GM23248 (cell line): ENCODE data around the gene DMRT1. TPM values are rescaled to one million over a fixed set of nuclear protein-coding genes. Genes with fewer than 3 reads are reported as not detected.
"Not testable (repeated sequence)": the region's sequence is repeated elsewhere in the genome, so short reads cannot be mapped to it uniquely, and the experiment has no call there.

Source experiments
- DNase-seq: peaks from one replicate; pipeline ENCODE4 v3.0.0-alpha.2; 2015
- H2AFZ ChIP-seq: fragments of 200-600 bp; sonication (generic); 2 replicates; pipeline ENCODE4 v1.6.1; 2016; ENCODE audit warnings: antibody characterized with exemption
- H3F3A ChIP-seq: fragments of 200-600 bp; sonication (generic); 2 replicates; pipeline ENCODE4 v1.6.1; 2016; ENCODE audit warnings: mild to moderate bottlenecking, antibody characterized with exemption, mixed run types; ENCODE audit not compliant: insufficient read depth
- H3K27ac ChIP-seq: fragments of 200-600 bp; sonication (generic); 2 replicates; pipeline ENCODE4 v1.5.1; 2016; ENCODE audit warnings: mild to moderate bottlenecking
- H3K27me3 ChIP-seq: fragments of 200-600 bp; sonication (generic); replicated peaks from 2 replicates; pipeline ENCODE4 v1.6.1; 2016; ENCODE audit warnings: mild to moderate bottlenecking; ENCODE audit not compliant: insufficient read depth
- H3K36me3 ChIP-seq: fragments of 200-600 bp; sonication (generic); 2 replicates; pipeline ENCODE4 v1.6.1; 2016; ENCODE audit warnings: low read depth, mild to moderate bottlenecking
- H3K4me1 ChIP-seq: fragments of 200-600 bp; sonication (generic); 2 replicates; pipeline ENCODE4 v1.6.1; 2016; ENCODE audit warnings: mild to moderate bottlenecking; ENCODE audit not compliant: insufficient read depth
- H3K4me2 ChIP-seq: fragments of 200-600 bp; sonication (generic); one replicate; pipeline ENCODE4 v1.6.1; 2016; ENCODE audit warnings: mild to moderate bottlenecking; ENCODE audit not compliant: unreplicated experiment
- H3K4me3 ChIP-seq: fragments of 200-600 bp; sonication (generic); 2 replicates; pipeline ENCODE4 v1.5.1; 2016; ENCODE audit warnings: mild to moderate bottlenecking
- H3K79me2 ChIP-seq: fragments of 200-600 bp; sonication (generic); 2 replicates; pipeline ENCODE4 v1.6.1; 2016; ENCODE audit warnings: mild to moderate bottlenecking; ENCODE audit not compliant: insufficient read depth
- H3K9ac ChIP-seq: fragments of 200-600 bp; sonication (generic); 2 replicates; pipeline ENCODE4 v1.6.1; 2016; ENCODE audit warnings: mild to moderate bottlenecking
- H3K9me2 ChIP-seq: fragments of 200-600 bp; sonication (generic); 2 replicates; pipeline ENCODE4 v1.6.1; 2016; ENCODE audit warnings: mixed run types, mild to moderate bottlenecking, moderate library complexity; ENCODE audit not compliant: insufficient read depth
- H3K9me3 ChIP-seq: fragments of 200-600 bp; sonication (generic); one replicate; pipeline ENCODE4 v1.6.1; 2017; ENCODE audit warnings: low read depth
- H4K20me1 ChIP-seq: fragments of 200-600 bp; sonication (generic); 2 replicates; pipeline ENCODE4 v1.6.0; 2016; ENCODE audit not compliant: insufficient read depth
- EZH2 ChIP-seq: fragments of 200-600 bp; sonication (generic); IDR thresholded peaks from 2 replicates; pipeline ENCODE4 v1.6.1; 2018; ENCODE audit warnings: antibody characterized with exemption, mild to moderate bottlenecking; ENCODE audit not compliant: insufficient read depth, poor library complexity, severe bottlenecking
- EZH2phosphoT487 ChIP-seq: fragments of 200-600 bp; sonication (generic); IDR thresholded peaks from 2 replicates; pipeline ENCODE4 v1.6.1; 2018; ENCODE audit warnings: antibody characterized with exemption, moderate library complexity, mild to moderate bottlenecking, low read depth; ENCODE audit not compliant: insufficient read depth
- WGBS, 2 experiments: methylation state at CpG; one replicate each; pipeline ENCODE4 v1.1.6; 2015 to 2017; ENCODE audit warnings: low lambda C conversion rate in 2 of 2, low coverage in 1 of 2; ENCODE audit errors: missing lambda C conversion rate in 2 of 2; 5-methylcytosine and 5-hydroxymethylcytosine counted together
- in situ Hi-C: fragments of 300-500 bp; cut with MboI; formaldehyde crosslinking; loops from 2 replicates; pipeline ENCODE4 v1.15.0; 2020
- polyA plus RNA-seq: library from polyadenylated mRNA; unstranded; fragments of >200 nt; fragmentation: Nextera tagmentation; extraction: Ambion mirVana; gene quantifications from 2 replicates; pipeline ENCODE4 v1.2.1, GENCODE V29; 2016
- total RNA-seq: library from RNA; depleted of rRNA; stranded (reverse); fragments of >200 nt; shearing (Covaris generic); gene quantifications from 2 replicates; pipeline ENCODE4 v1.2.3, GENCODE V29; 2014

DMRT1 gene
- total and polyA plus RNA-seq, 2 experiments from 2014 or later = not detected

DNA sequence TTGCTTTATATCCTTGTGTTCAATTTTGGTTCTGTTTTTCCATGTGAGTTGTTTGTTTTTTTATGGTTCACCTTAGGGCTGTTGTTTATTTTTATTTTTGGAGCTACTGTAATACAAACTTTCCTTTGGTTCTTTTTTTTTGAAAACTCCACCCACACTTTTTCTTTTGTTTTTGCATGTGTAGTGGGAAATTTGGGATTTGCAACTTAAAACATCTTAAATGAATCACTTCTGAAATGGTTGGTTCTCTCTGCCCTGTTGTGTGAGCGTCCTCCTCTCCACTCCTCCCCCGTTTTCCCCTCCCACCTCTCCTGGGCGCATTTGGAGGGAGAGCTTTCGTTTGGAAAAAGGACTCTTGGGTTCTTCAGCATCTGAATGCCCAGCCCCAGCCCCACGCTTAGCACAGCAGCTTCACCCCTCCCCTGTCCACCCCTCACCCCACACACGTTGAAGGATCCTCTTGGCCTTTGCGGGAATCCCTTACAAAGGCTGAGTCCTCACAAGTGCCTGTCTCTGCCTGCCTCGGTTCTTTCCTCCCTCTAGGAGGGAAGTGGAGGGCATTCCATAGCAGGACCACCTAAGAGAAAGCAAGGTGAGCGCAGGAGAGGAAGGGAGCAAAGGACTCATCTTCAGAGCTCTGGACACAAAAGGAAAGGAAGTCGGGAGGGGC lies 67.2 kb downstream of the DMRT1 start:
- in situ Hi-C loops = no loop called here
- Histone ChIP-seq H3K79me2 (no peaks in the 10 kb centered on the region), H3K4me3 (no peak overlapping the region), H3K9me2 (no peaks in the 10 kb centered on the region), H3F3A (no peaks in the 10 kb centered on the region), H3K4me1 (no peaks in the 10 kb centered on the region), H2AFZ (no peak overlapping the region), H4K20me1 (no peaks in the 10 kb centered on the region), H3K4me2 (no peak overlapping the region), H3K27me3 (peaks cover 41% of the 10 kb centered on the region), H3K27ac (no peak overlapping the region), H3K9me3 (no peaks in the 10 kb centered on the region), H3K9ac (no peak overlapping the region), H3K36me3 (no peaks in the 10 kb centered on the region)
- DNase-seq = no peak
- TF ChIP-seq EZH2 (no peak), EZH2phosphoT487 (no peak)
- 4 to 9% methylated on average over 9 to 10 of the region's 10 CpGs for WGBS, 2 experiments

DNA sequence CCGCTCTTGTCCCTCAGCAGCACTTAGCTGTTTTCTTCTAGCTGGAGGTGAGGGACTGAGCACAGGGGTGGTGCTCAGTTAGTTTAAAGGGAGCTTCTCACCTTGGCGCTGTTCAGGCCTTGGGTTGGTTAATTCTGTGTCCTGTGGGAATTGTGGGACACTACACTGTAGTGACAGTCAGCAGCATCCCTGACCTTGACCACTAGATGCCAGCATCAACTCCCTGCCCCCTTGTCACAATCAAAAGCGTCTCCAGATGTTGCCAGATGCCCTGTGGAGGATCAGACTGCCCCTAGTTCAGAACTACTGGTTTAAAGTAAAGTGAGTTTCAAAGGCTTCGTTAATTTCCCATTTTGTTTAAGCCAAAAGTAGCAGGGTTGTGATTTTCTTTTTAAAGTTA lies 69.5 kb downstream of the DMRT1 start:
- in situ Hi-C loops = no loop called here
- no peaks in the 10 kb centered on the region for H3F3A ChIP-seq

DNA sequence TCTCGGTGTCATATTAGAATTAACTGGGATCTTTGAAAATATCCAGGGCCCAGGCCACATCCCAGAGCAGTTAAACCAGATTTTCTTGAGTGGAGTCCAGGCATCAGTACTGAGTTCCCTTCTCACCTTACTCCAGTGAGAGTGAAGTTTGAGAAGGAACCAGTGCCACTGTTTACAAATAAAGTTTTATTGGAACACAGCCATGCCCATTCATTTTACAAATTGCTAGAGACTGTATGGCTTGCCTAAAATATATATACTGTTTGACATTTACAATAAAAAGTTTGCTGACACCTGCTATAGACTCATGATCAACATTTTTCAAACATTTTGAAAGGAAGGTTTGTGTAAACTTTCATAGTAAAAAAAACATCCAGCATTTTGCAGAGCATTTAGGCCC lies 71.3 kb downstream of the DMRT1 start:
- TF ChIP-seq EZH2phosphoT487 (no peak), EZH2 (no peak)
- peaks cover 17% of the 10 kb centered on the region for H3K27me3 ChIP-seq
- no peaks in the 10 kb centered on the region for H3K36me3 ChIP-seq
- 59 to 75% methylated on average over 1 of the region's 1 CpG for WGBS, 2 experiments
- H3K27ac ChIP-seq = no peak overlapping the region
- H2AFZ ChIP-seq = no peak overlapping the region
- H3K9me2 ChIP-seq = no peaks in the 10 kb centered on the region
- H3K4me2 ChIP-seq = no peak overlapping the region
- no peak overlapping the region for H3K9ac ChIP-seq
- in situ Hi-C loops = no loop called here
- H3F3A ChIP-seq = no peaks in the 10 kb centered on the region
- H3K9me3 ChIP-seq = no peaks in the 10 kb centered on the region
- H3K4me3 ChIP-seq = no peak overlapping the region
- H3K4me1 ChIP-seq = no peaks in the 10 kb centered on the region
- no peaks in the 10 kb centered on the region for H3K79me2 ChIP-seq
- DNase-seq = no peak
- H4K20me1 ChIP-seq = no peaks in the 10 kb centered on the region

More for the DNA sequence above, 69.5 kb downstream of the DMRT1 start:
- Histone ChIP-seq H3K27ac (no peak overlapping the region), H3K27me3 (peaks cover 28% of the 10 kb centered on the region), H3K9me2 (no peaks in the 10 kb centered on the region), H3K36me3 (no peaks in the 10 kb centered on the region), H3K4me2 (no peak overlapping the region), H3K9ac (no peak overlapping the region), H3K79me2 (no peaks in the 10 kb centered on the region), H3K9me3 (no peaks in the 10 kb centered on the region), H4K20me1 (no peaks in the 10 kb centered on the region), H2AFZ (no peak overlapping the region), H3K4me1 (no peaks in the 10 kb centered on the region), H3K4me3 (no peak overlapping the region)
- TF ChIP-seq EZH2 (no peak), EZH2phosphoT487 (no peak)
- DNase-seq = no peak
- 46 to 52% methylated on average over 4 of the region's 4 CpGs for WGBS, 2 experiments

DNA sequence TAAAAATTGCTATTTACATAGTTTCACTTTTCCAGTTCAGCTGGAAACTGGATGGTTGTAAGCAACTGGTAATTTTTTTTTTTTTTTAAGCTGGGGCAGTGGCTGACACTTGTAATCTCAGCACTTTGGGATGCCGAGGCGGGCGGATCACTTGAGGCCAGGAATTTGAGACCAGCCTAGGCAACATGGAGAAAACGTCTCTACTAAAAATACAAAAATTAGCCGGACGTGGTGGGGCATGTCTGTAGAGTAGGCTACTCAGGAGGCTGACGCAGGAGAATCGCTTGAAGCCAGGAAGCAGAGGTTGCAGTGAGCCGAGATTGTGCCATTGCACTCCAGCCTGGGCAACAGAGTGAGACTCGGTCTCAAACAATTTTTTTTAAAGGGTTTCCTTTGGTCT lies 72.0 kb downstream of the DMRT1 start:
- H3K9me2 ChIP-seq, H3K9me3 ChIP-seq, H3K79me2 ChIP-seq, H3K4me3 ChIP-seq, H3K9ac ChIP-seq, H3K4me2 ChIP-seq, H3K27ac ChIP-seq, H3K4me1 ChIP-seq, H3F3A ChIP-seq, H3K36me3 ChIP-seq, H2AFZ ChIP-seq, H4K20me1 ChIP-seq, DNase-seq, in situ Hi-C loops: not testable (repeated sequence)
- WGBS, 2 experiments = 48 to 59% methylated on average over 10 of the region's 10 CpGs
- H3K27me3 ChIP-seq = peaks cover 15% of the 10 kb centered on the region

DNA sequence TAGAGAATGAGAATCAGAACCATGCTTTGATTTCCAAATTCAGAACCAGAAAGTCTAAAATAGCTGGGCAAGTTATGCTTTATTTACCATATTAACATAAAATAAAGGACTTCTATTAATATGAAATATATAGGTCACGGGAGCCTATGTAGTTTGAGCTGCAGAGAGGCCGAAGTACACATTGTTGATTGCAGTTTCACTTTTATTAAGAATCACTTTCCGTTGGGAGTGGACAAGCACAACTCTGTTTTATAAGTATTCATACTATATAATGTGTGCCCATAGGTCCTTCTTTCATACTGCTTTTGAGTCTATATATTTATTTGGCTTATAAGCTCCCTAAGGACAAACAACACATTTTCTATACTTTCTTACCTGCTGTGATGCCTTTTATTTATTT lies 76.2 kb downstream of the DMRT1 start:
- no peaks in the 10 kb centered on the region for H3K36me3 ChIP-seq
- no peak overlapping the region for H3K9ac ChIP-seq
- H2AFZ ChIP-seq = no peak overlapping the region
- no peak for DNase-seq
- H4K20me1 ChIP-seq = no peaks in the 10 kb centered on the region
- no peaks in the 10 kb centered on the region for H3K9me2 ChIP-seq
- H3K4me3 ChIP-seq = no peak overlapping the region
- no peaks in the 10 kb centered on the region for H3K79me2 ChIP-seq
- WGBS, 2 experiments = 18 to 33% methylated on average over 3 of the region's 3 CpGs
- H3K27ac ChIP-seq = no peak overlapping the region
- in situ Hi-C loops = no loop called here
- no peak for TF ChIP-seq EZH2phosphoT487
- TF ChIP-seq EZH2 = no peak
- peaks cover 17% of the 10 kb centered on the region for H3K27me3 ChIP-seq
- H3K4me2 ChIP-seq = no peak overlapping the region
- H3F3A ChIP-seq = no peaks in the 10 kb centered on the region
- H3K9me3 ChIP-seq = no peaks in the 10 kb centered on the region
- H3K4me1 ChIP-seq = no peaks in the 10 kb centered on the region
